Fibroblast of skin of scalp (primary cell): Measurements from ENCODE around the gene ATPAF2. TPM values are rescaled to one million over a fixed set of nuclear protein-coding genes. Genes with fewer than 3 reads are reported as not detected.

ENCODE experiments used
- DNase-seq: peaks from one replicate; pipeline ENCODE4 v3.0.0-alpha.2; 2013
- polyA plus RNA-seq, 2 experiments: library from polyadenylated mRNA; unstranded; fragments of 120-200 nt; gene quantifications; one replicate each; pipeline ENCODE4 v1.2.1, GENCODE V29; 2013; ENCODE audit not compliant: insufficient read length in 2 of 2

Gene ATPAF2
- 15.5 TPM for polyA plus RNA-seq (2013, experiment 1 of 2; ENCODE audit: insufficient read length)
- polyA plus RNA-seq (2013, experiment 2 of 2; ENCODE audit: insufficient read length) = 18.0 TPM

DNA sequence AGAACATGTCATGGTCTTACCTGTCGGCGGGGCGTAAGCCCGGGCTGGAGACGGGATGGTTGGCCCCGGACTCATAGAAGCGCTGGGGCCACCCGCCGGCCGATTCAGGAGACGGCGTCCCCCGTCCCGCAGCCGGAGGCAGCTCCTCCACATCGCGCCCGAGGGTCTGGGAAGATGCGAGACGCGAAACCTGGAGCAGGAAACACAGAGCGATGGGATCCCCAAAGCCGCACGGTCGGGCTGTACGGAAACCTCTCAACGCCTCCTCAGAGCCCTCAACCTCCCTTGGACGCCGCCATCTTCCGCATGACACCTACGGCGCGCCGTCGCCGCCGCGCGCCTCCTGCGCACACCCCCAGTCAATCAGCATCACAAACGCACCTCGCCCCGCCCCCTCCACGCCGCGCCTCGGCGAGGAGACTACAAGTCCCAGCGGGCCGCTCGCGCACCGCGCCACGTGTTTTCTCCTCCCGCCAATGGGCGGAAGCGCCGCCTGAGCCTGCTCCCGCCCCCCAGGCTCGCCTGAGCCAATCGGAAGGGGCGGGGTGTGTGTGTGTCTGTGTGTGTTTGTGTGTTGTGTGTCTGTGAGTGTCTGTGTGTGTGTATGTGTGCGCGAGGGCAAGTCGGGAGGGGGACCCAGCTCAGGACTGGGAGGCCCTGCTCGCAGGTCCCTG lies at the start of gene ATPAF2, which contains the start of gene GID4:
Gene ATPAF2, minus strand, starts transcription at position 308 of the 674 bp plus-strand sequence. Its CDS starts 155 bp downstream, at position 153.
Gene GID4, plus strand, starts transcription at position 548 of the 674 bp plus-strand sequence. Its CDS starts 57 bp downstream, at position 605.
- DNase-seq = peak; percentile 99

DNA sequence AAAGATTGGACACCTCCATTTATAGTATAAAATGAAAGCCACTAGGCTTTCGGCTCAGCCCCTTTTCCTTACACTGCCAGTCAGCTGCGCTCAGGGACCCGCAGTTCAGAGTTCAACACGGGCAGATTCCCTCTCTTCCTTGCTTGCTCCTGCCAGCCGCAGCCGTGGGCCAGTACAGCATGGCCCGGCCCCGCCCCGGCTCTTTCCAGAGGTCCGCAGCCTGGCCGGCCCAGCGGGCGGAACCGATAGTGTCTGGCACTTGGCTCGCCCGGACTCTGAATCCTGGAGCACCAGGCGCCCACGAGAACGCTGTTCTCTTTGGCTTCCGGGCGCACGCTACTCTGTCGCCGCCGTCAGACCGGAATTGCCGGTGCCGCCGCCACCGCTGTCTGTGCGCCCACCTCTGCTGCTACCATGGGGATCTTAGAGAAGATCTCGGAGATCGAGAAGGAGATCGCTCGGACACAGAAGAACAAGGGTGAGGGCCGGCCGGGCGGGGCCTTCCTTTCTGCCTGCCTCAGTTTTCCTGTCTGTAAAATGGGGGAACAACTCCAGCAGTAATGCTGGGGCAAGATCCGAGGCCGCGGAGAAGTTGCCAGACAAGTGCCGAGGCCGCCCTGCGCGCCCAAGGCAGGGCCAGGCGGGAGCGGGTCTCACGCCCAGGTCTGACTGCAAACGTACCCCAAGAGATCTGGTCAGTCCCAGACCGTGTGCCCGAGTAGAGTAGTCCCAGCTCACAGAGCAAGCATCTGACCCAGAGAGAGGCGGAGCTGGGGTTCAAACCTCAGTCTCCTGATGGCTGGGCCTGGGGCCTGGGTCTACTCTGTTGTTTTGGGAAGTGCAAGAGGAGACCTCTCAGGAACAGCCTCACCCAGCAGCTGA lies 48.9 kb upstream of the ATPAF2 start, which contains the start of gene DRG2:
Gene DRG2, plus strand, starts transcription at position 339 of the 882 bp plus-strand sequence. Its CDS starts 76 bp downstream, at position 415.
- DNase-seq = peak; percentile 92

DNA sequence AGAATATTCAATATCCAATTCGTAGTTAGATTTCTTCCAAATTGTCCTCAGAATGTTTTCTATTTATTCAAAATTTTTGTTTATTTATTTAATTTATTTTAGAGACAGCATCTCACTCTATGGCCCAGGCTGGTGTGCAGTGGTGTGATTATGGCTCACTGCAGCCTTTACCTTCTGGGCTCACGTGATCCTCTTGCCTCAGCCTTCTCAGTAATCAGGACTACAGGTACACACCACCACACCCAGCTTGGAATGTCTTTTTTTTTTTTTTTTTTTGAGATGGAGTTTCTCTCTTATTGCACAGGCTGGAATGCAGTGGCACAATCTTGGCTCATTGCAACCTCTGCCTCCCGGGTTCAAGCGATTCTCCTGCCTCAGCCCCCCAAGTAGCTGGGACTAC lies 45.3 kb upstream of the ATPAF2 start:
- DNase-seq = no peak

DNA sequence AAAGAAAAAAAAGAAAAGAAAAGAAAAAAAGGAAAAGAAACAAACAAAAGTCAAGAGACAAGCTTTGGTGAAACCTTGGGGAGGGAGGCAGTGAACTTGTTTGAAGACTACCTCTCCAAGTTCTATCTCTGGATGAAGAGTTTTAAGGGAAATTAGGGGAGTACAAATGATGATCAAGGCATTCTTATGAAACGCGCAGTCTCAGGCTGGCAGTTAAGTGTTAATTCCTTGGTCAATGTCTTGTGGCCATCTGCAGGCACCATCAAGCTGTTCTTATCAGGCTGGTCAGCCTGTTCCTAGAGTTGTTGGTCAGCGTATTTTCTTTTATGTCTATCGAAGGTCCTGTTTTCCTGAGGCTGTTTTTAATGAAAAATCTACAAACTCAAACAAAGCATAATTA lies 40.6 kb upstream of the ATPAF2 start:
- no peak for DNase-seq

DNA sequence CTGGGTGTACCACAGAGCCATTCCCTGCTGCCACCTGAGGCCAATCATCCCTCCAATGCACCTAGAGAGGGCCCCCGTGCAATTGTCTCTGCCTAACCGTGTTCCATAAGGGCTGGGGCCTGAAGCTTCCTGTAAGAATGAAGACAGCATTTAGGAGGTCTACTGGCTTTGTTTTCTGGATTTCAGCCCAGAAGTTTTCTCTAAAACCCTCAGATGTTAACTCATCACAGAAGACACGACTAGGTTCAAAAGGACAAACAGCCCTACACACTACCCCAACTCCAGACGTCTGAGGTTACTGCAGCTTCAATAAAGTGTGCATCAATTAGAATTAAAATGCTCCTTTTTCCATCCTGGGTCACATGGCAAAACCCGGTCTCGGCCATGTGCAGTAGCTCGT lies 38.0 kb upstream of the ATPAF2 start:
- no peak for DNase-seq

DNA sequence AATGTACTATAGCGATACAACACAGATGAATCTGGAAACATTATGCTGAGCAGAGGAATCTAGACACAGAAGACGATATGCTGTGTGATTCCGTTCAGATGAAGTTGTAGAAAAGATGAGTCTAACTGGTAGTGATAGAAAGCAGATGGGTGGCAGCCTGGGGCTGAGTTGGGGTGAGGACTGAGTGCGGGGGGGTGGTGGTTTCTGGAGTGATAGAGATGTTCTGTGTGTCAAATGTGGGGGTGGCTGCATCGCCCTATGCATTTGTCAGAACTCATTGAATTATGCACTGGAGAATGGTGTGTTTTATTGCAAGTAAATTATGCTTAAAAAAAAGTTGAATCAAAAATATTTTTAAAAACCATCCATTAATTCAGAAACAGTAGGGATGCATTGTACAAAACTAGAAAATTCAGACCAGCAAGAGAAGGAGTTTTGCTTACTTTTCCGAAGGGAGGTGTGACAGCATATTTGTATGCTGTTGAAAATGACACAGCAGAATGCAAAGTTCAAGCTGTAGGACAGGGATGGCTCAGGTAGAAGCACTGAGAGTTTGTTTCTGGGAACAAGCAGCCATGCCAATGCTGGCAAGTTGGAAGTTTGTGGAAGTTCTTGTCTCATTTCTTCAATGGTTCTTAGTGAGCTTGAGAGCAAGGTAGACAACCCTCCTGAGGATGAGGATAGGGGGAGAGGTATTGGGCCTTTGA lies 35.8 kb upstream of the ATPAF2 start:
- DNase-seq = no peak

DNA sequence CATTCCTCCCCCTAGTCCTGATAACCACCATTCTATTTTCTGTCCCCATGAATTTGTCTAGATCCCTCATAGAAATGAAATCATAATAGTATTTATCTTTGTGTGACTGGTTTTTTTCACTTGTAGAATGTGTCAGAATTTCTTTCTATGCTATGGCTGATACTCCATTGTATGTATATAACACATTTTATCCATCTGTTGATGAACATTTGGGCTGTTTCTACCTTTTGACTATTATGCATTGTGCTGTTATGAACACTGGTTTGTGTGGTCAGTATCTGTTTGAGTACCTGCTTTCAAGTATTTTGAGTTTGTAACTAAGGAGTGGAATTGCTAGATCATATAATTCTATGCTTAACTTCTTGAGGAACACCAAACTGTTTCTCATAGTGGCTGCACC lies 32.8 kb upstream of the ATPAF2 start:
- DNase-seq = no peak

DNA sequence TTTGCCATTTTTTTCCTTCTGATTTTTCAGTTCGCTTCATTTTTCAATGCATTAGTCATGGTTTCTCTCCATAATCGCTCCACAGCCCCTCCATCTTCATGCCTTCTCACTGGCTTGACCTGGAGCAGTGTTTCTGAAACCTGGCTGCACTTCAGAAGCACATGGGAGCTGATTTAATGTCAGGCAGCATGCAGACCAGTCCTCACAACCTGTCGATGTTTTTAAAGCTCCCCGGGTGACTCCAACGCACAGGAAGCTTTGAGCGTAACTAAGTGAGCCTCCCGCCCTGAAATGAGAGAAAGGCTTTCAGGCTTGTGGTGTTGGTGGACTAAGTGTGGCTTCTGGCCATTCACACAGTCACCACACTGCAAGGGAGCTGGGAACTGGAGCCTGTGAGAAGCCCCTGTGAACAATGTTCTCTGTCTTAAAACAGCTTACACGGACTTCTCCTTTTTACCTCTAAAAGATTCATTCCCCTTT lies 31.9 kb upstream of the ATPAF2 start:
- peak; percentile 33 for DNase-seq

DNA sequence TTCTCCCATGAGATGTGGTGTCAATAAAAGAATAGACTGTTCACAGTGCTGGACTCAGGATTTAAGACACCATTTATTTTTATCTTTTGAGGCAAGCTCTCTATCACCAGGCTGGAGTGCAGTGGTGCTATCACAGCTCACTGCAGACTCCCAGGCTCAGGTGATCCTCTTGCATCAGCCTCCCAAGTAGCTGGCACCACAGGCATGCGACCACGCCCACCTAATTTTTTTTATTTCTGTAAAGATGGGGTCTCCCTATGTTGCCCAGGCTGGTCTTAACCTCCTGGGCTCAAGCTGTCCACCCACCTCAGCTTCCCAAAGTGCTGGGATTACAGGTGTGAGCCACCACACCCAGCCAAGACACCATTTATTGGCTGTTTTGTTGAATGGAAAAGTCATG lies 30.1 kb upstream of the ATPAF2 start:
- no peak for DNase-seq

DNA sequence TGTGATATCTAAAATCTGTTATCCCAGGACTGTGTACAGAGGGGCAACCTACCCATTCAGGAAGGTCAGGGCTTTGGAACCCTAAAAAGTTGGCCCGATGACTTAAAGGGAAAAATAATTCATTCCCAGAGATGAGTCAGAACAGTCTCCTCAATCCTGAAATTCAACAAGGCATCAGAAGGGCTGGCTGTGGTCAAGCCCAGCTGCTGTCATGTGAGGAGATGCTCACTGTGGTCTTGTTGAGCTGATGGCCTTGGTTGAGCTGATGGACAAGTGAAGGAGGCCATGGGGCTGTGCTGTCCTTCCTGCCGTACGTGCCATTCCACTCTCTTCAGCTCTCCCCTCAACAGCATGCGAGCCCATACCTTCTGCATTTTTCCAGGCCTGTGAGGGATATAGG lies 27.9 kb upstream of the ATPAF2 start:
- DNase-seq = no peak

DNA sequence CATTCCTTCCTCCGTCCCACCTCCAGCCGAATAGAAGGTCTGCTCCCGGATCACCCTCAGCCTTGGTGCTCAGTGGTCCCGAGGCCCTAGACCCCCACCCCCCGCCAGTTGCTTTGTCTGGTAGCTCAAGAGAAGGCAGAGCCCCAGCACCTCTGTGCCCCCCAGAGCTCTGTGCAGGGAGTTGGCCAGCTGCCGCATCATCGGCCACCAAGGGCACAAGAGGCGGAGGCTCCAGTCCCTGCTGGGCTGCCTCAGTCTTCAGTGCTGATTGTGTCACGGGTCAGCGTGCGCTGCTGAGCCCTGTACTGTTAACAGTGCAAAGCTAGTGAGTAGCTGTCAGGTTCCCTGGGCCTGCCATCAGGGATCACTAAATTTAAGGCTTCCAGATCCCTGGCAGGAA lies 26.6 kb upstream of the ATPAF2 start:
- DNase-seq = no peak

DNA sequence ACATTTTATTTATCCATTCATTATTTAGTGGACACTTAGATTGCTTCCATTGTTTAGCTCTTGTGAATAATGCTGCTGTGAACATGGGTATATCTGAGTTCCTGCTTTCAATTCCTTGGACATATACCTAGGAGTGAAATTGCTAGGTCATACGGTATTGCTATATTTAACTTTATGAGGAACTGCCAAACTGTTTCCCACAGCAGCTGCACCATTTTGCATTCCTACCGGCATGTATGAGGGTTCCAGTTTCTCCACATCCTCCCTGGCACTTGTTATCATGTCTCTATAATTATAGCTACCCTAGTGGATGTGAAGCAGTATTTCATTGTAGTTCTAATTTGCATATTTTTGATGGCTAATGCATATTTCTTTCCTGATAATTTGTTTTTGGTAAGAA lies 25.1 kb upstream of the ATPAF2 start:
- DNase-seq = no peak

DNA sequence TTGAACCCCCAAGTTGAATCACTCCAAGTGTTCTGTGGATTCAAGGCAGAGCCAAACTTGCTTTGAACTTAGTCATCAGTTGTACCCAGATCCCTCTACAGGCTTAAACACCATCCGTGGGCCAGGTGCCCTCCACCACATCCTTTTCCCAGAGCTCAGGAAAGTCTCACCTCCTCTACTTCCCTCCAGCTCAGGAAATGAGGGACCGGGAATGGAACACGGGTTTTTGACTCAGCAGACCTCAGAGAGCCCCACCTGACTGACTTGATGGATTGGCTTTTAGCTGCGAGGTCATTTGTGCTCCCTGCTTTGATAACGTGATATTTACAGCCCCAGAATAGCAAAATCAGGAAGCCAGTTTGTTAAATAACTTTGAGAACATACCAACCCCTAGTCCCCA lies 20.3 kb upstream of the ATPAF2 start:
- DNase-seq = no peak

DNA sequence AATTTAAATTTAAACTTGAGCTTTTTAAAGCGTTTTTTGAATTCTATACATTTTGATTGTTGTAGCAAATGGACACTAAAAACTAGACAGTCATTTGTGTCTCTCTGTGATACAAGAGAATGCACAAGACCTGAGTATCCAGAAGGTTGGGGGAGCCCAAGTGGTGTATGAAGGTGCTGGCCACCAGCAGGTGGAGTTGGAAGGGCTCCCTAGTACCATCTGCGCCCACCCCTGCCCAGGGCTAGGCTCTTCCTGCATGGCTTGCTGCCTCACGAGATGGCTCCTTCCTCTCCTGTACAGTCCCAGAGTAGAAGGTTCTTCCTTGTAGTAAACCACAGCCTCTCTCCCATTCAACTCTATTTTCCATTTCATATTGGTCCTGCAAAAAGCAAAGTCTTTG lies 17.2 kb upstream of the ATPAF2 start:
- DNase-seq = no peak

DNA sequence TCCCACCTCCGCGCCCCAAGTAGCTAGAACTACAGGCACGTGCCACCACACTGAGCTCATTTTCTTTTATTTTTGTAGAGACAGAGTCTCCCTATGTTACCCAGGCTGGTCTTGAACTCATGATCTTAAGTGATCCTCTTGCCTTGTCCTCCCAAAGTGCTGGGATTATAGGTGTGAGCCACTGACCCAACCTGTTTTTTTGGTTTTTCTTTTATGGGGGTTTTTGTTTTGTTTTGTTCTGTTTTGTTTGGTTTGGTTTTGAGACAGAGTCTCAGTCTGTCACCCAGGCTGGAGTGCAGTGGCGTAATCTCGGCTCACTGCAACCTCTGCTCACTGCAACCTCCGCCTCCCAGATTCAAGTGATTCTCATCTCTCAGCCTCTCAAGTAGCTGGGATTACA lies 16.6 kb upstream of the ATPAF2 start:
- DNase-seq = no peak

DNA sequence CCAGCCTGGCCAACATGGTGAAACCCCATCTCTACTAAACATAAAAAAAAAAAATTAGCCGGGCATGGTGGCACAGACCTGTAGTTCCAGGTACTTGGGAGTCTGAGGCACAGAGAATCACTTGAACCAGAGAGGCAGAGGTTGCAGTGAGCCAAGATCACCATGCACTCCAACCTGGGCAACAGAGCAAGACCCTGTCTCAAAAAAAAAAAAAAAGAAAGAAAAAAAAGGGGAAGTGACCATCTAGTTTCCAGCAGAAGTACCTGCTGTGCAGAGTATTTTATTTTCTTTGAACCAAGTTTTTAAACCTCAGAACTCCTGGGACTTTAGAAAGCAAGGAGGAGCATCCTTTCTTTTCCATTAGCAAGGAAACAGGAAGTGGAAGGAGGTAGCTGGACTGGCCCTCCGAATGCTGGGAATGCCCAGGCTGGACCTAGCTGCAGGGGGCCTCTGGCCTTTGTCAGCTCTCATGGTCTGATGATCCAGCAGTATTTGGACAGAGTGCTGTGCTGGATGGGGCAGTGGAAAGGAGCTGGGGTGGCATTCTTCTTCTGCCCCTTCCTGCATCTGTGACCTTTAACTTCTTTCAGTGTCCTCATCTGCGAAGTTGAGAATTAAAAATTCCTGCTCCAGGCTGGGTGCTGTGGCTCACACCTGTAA lies 6.9 kb upstream of the ATPAF2 start:
- no peak for DNase-seq

DNA sequence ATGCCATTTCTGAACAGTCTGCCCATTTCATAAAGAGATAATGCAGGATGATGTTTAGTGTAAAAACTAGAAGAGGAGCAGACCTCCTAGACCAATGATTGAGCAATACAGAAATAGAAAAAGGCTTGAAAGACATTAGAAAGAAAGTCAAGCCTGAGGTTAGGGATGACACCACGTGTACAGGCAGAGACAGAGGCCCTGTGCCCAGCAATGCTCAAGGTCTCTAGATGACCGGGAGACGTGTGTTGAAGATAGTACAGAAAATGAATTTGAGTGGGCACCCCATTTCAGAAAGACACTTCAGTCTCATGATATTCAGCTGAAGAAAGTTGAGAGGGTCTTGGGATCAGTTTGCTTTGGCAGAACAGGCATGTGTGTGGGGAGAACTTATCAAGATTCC lies 5.6 kb upstream of the ATPAF2 start:
- no peak for DNase-seq

DNA sequence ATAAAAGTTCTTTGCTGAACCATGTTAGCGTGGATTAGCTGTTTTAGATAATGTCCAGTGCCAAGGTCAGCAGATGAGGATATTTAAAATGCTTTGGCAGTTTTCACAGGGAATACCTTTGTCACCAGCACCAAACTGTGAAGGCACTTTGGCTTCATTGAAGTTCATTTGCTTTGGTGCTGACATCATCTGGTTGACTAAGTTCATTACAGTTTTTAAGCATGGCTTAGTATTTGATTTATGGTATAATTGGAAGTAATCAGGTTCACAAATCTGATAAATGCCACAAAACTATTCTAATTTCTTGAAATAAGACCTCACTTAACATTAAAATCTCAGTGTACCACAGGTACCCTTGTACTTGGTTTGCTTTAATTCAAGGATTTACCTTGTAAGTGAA lies 4.5 kb upstream of the ATPAF2 start:
- peak; percentile 31 for DNase-seq

DNA sequence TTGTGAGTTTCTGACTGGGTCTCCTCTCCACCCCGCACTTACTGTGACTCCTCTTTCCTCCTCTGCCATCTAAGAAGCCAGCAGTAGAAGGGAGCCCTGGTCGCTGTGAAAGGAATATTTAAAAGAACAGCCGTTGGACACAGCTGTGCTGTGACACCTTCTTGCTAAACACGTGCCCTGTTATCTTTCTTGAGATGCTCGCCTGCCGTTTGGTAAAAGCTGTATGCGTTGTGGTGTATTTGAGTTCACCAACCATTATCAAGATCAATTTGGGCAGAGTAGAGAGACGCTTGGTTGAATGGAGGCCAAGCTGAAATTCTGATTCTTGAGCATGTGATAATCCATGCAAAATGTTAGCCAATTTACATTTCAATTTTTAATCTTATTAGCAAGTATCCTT lies 4.0 kb upstream of the ATPAF2 start:
- no peak for DNase-seq

DNA sequence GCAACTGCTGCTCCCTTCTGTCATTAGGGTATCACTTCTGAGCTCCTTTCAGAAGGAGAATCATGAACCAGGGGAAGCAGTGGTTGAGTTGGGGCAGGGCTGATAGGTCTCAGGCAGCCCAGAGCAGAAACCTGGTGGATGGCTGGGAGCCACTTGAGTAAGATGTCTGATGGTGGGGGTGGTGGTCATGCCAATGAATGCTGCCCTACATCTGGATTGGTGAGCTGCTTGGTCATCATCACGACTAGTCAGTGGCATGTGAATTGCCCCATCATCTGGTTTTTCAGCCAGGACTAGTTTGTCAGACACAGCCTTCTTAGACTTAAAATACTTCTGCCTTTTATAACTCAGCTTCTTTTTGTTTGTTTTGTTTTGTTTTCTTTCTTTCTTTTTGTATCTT lies 2.8 kb upstream of the ATPAF2 start:
- peak; percentile 19 for DNase-seq

DNA sequence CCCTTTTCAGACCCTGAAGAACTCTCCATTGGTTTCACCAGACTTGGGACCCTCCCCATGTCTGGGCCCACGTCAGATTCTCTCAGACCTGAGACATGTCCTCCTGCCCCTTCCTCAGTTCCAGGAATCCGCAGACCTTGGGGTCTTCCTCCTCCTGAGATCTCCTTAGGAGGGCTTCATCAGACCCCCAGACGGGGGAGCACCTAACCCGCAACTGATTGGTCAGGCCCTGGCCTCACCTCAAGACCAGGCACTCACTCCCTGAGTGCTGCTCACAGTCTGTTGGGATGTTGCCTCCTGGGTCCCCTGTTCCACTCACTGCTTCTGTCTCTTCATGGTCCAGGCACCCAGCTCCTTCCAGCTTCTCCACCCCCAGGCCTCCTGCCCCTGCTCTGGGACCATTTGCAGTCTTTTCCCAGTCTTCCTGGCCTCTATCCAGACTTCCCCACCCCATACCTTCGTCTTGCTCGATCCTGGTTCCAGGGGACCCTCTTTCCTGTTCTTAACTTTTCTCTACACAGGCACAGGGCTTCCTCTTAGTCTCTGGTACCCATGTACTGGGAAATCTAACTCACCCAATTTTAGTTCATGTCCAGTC lies 1.4 kb upstream of the ATPAF2 start:
- no peak for DNase-seq
